ENCODE results near the gene TRPT1. TPM values are rescaled to one million over a fixed set of nuclear protein-coding genes. Genes with fewer than 3 reads are reported as not detected.
A peak's percentile ranks its signal among the peaks of the same experiment; 100 is the strongest.

TRPT1 gene
- total and polyA plus RNA-seq, 9 of the 15 experiments (the other 6 are each of a cell fraction or from before 2014, with no cell fraction given) = 4.6 to 41.7 (median 23.1) TPM

DNA sequence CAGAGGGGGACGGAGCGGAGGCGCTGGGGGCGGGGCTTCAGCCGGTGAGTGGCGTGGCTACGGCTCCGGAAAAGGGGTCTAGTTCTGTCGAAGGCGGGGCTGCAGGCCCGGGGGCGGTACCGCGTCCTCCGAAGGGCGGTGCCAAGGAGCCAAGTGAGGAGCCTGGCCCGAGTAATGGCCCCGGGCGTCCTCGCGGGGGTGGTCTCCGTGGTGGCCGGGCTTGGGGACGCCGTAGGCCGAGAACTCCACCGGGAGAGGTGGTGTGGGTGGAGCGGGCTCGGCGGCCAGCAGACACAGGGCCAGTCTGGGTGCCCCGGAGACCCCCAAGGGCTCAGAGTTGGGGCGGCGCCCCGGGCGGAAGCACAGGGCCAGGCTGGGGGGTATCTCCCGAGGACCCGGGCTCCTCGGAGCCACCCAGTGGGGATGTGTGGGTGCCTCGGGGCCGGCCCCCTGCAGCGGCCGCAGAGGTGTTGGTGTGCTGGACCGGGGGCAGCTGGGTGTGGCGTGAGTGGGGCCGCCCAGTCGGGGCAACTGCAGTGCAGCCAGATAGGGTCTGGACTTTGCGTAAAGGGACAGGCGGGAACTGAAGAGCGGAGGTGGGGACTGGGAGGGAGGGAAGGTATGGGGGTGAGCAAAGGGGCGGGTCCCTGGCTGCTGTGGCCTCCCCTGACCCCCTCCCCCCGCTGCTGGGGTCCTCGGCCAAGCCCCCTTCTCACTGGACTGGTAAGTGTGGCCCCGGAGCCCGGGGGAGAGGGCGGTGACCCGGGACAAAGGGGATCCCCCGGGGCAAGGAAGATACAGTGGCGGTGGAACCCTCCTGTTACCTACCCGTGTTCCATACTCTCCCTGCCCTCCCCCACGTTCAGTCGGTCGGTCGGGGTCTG, 15.7 kb upstream of the TRPT1 start (continued):
- TF ChIP-seq NEUROD1 (IDR thresholded peaks at IDR 0.05; ENCODE audit: borderline replicate concordance, low read depth, low read length, partially characterized antibody) (no peak), SAFB2 (IDR thresholded peaks at IDR 0.05; ENCODE audit: borderline replicate concordance, low read depth, low read length, severe bottlenecking) (no peak), MTF1 (CRISPR knock-in tag; IDR thresholded peaks at IDR 0.05; ENCODE audit: borderline replicate concordance) (no peak), ZBTB8A (IDR thresholded peaks at IDR 0.05; ENCODE audit: partially characterized antibody) (no peak), FUS (optimal IDR thresholded peaks at IDR 0.05; ENCODE audit: low read depth, low read length) (no peak), ZNF146 (CRISPR knock-in tag; IDR thresholded peaks at IDR 0.05; ENCODE audit: unreplicated experiment) (no peak), ZFP30 (CRISPR knock-in tag; IDR thresholded peaks at IDR 0.05; ENCODE audit: borderline replicate concordance) (no peak), RBM34 (IDR thresholded peaks at IDR 0.05; ENCODE audit: borderline replicate concordance, insufficient read depth, low read length) (no peak), SIN3B (IDR thresholded peaks at IDR 0.05; ENCODE audit: low read depth) (no peak), COPS2 (conservative IDR thresholded peaks at IDR 0.05) (no peak), NCOA1 (IDR thresholded peaks at IDR 0.05; ENCODE audit: low read depth) (peak; percentile 79), SAP30 (IDR thresholded peaks at IDR 0.05; ENCODE audit: borderline replicate concordance, insufficient read depth, low read depth, low read length, poor library complexity, severe bottlenecking) (no peak), CSDE1 (IDR thresholded peaks at IDR 0.05) (no peak), ZNF354B (CRISPR knock-in tag; IDR thresholded peaks at IDR 0.05) (no peak), XRCC3 (IDR thresholded peaks at IDR 0.05) (no peak), E2F3 (CRISPR knock-in tag; IDR thresholded peaks at IDR 0.05) (0 out of 2 replicates have a peak, but pooled peaks have one; percentile 6), SMAD4 (CRISPR knock-in tag; conservative IDR thresholded peaks at IDR 0.05) (no peak; the same call in 1 of the 2 replicates), ZBTB43 (CRISPR knock-in tag; IDR thresholded peaks at IDR 0.05) (no peak), PHF8 (IDR thresholded peaks at IDR 0.05; ENCODE audit: borderline replicate concordance, low read length) (peak; percentile 64; the same call in 1 of the 2 replicates), MEIS2 (IDR thresholded peaks at IDR 0.05; ENCODE audit: partially characterized antibody) (no peak)
- TF ChIP-seq, protein P1, sequence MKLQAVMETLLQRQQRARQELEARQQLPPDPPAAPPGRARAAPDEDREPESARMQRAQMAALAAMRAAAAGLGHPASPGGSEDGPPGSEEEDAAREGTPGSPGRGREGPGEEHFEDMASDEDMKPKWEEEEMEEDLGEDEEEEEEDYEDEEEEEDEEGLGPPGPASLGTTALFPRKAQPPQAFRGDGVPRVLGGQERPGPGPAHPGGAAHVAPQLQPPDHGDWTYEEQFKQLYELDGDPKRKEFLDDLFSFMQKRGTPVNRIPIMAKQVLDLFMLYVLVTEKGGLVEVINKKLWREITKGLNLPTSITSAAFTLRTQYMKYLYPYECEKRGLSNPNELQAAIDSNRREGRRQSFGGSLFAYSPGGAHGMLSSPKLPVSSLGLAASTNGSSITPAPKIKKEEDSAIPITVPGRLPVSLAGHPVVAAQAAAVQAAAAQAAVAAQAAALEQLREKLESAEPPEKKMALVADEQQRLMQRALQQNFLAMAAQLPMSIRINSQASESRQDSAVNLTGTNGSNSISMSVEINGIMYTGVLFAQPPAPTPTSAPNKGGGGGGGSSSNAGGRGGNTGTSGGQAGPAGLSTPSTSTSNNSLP (IDR thresholded peaks at IDR 0.05; ENCODE audit: borderline replicate concordance, low read depth, low read length) = no peak
